Epidermal melanocyte (primary cell): ENCODE results near the gene ANKMY1.
"Not testable (repeated sequence)": the region's sequence is repeated elsewhere in the genome, so short reads cannot be mapped to it uniquely, and the experiment has no call there.

Experiments
- DNase-seq: peaks from one replicate; pipeline ENCODE4 v3.0.0; 2011; ENCODE audit warnings: low spot score; ENCODE audit not compliant: insufficient read length

Gene ANKMY1

GRCh38 chr2:240555541-240556250 is 2.1 kb downstream of the ANKMY1 start:
- DNase-seq = no peak

DNA sequence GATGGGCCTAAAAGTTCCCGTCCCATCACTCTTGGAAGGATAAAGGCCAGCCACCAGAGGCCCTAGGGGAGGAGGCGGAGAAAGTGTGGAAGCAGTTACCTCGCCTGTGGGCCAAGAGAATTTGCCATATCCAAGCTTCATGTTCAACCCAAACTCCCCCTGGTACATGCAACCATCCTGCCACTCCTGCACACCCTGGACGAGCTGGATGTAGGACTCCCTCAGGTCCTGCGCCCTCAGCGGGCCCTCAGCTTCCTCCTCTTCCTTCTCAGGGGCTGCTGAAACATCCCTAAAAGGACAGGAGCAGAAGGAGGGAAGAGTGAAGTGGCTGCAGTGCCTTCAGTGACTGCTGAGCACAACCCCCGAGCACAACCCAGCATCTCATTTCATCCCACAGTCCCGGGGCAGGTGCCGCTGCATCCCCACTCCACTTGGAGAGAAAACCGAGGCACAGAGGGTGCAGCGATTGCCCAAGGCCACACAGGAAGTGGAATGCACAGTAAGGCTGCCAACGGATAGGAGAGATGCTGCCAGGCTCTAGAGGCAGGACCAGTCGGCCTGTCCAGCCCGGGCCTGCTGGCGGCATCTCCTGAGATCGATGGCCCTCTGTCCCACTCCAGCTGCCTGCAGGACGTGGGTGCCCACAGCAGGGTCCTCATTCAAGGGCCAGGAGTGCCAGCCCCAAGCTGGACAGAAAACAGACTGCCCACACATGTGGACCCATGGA is 2.9 kb downstream of the ANKMY1 start:
- DNase-seq = no peak

GRCh38 chr2:240553956-240554480 is 3.8 kb downstream of the ANKMY1 start:
- DNase-seq = no peak

GRCh38 chr2:240551811-240552210 is 6.0 kb downstream of the ANKMY1 start:
- DNase-seq = no peak

GRCh38 chr2:240551288-240551687 is 6.5 kb downstream of the ANKMY1 start:
- no peak for DNase-seq

DNA sequence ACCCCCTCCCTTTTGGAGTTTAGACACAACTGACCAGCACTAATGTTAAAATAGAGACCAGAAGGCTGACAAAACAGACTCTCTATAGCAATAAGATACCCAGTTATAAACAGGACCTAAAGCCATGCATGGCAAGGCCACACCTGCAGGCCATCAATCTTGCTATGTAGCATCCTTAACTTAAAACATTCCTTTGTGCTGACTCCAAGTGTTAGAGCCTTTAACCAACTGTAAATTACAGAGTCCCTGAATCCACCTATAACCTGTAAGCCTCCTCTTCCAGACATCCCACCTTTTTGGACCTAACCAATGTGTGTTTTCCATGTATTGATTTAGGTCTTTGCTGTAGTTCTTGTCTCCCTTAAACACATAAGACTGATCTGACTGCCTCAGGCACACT is 17.9 kb downstream of the ANKMY1 start:
- DNase-seq = no peak

DNA sequence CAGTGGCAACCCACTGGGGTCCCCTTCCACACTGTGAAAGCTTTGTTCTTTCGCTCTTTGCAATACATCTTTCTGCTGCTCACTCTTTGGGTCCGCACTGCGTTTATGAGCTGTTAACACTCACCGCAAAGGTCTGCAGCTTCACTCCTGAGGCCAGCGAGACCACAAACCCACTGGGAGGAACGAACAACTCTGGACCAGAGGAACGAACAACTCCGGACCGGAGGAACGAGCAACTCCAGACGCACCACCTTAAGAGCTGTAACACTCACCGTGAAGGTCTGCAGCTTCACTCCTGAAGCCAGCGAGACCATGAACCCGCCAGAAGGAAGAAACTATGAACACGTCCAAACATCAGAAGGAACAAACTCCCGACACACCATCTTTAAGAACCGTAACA is 18.7 kb downstream of the ANKMY1 start:
- DNase-seq = not testable (repeated sequence)

DNA sequence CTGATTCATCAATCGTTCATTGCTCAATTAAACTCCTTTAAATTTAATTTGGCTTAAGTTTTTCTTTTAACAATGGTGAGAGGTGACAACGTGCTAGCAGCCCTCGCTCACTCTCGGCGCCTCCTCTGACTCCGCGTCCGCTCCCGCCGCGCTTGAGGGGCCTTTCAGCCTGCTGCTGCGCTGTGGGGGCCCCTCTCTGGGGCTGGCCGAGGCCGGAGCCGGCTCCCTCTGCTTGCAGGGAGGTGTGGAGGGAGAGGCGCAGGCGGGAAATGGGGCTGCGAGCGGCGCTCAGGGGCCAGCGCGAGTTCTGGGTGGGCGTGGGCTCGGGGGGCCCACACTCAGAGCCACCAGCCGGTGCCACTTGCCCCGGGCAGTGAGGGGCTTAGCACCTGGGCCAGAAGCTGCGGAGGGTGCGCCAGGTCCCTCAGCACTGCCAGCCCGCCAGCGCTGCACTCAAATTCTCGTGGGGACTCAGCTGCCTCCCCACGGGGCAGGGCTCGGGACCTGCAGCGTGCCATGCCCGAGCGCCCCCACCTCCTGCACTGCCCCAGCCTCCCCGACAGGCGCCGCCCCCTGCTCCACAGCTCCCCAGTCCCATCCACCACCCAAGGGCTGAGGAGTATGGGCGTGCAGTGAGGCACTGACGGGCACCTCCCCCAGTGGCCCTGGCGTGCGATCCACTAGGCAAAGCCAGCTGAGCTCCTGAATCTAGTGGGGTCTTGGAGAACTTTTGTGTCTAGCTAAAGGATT is 19.6 kb downstream of the ANKMY1 start:
- DNase-seq = no peak

- DNase-seq = no peak
These were observed 25.6 kb downstream of the ANKMY1 start for GRCh38 chr2:240532031-240532775.

- no peak for DNase-seq
These were observed 26.8 kb downstream of the ANKMY1 start for GRCh38 chr2:240531038-240531437.

DNA sequence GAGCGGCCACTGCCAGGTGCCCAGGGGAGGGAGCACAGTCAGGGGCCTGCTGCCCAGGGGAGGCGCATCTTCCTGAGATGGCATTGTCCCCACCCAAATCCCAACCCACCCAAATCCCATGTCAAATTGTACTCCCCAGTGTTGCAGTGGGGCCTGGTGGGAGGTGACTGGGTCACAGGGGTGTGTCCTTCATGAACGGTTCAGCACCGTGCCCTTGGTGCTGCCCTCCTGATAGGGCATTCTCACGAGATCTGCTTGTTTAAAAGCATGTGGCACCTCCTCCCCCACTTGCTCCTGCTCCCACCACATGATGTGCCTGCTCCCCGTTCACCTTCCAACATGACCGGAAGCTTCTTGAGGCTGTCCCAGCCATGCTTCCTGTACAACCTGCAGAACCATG is 27.6 kb downstream of the ANKMY1 start:
- no peak for DNase-seq

GRCh38 chr2:240529344-240529999 is 28.3 kb downstream of the ANKMY1 start:
- no peak for DNase-seq

DNA sequence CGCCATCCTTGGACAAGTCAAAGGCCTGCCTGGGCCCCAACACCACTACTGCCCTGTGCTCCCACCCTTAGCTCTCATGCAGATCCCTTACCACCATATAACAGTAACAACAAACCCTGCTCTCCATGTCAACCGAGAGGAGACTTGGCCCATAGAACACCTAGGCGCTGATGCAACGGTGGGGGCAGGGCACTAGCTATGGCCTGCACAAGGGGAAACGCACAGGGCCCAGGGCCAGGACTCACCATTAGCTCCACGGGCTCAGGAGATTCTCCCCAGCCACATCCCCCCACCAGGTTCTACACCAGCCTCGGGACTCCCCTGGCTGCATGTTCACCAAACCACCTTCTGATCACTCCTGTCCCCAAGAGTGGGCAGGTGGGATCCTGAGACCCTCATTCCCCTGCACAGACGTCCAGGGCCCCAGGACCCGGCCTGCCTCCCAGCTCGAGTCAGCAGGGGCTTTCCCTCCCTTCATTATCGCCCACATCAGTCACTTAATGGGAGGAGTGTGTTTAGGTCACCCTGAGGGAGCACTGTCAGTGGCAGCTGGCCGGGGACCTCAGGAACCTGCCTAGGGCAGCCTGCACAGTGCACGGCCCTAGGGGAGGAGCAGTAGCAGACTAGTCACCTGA is 29.3 kb downstream of the ANKMY1 start:
- DNase-seq = no peak

DNA sequence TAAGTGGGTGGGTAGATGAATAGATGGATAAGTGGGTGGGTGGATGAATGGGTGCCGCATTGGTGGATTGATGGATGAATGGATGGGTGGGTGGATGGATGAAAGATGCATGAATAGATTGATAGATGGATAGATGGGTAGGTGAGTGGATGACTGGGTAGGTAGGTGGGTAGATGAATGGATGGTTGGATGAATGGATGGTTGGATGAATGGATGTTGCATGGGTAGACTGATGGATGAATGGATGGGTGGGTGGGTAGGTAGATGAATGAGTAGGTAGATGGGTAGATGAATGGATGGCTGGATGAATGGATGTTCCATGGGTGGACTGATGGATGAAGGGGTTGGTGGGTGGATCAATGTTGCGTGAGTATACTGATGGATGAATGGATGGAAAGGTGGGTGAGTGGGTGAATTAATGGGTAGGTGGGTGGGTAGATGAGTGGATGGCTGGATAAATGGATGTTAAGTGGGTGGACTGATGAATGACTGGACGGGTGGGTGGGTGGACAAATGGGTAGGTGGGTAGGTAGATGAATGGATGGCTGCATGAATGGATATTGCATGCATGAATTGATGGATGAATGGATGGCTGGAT is 30.5 kb downstream of the ANKMY1 start:
- no peak for DNase-seq

- DNase-seq = no peak
These were observed 31.3 kb downstream of the ANKMY1 start for GRCh38 chr2:240526521-240526920.

GRCh38 chr2:240525802-240526201 is 32.0 kb downstream of the ANKMY1 start:
- no peak for DNase-seq

GRCh38 chr2:240524963-240525718 is 32.6 kb downstream of the ANKMY1 start:
- no peak for DNase-seq

- no peak for DNase-seq
These were observed 34.1 kb downstream of the ANKMY1 start for GRCh38 chr2:240523451-240524281.
